CD4-positive, alpha-beta T cell treated with Interleukin-21 for 1 hour (primary cell): Measurements from ENCODE around the gene TEAD1.

Experiments used
- DNase-seq: peaks from one replicate; pipeline ENCODE4 v3.0.0-alpha.2; 2020

Gene TEAD1

GRCh38 chr11:12842933-12843636 is 168.9 kb downstream of the TEAD1 start:
- DNase-seq: no peak

GRCh38 chr11:12845163-12845562 is 170.9 kb downstream of the TEAD1 start:
- DNase-seq: no peak

- DNase-seq: no peak
Observed at GRCh38 chr11:12845739-12846358, 171.6 kb downstream of the TEAD1 start.

GRCh38 chr11:12846786-12847615 is 172.8 kb downstream of the TEAD1 start:
- DNase-seq: no peak

DNA sequence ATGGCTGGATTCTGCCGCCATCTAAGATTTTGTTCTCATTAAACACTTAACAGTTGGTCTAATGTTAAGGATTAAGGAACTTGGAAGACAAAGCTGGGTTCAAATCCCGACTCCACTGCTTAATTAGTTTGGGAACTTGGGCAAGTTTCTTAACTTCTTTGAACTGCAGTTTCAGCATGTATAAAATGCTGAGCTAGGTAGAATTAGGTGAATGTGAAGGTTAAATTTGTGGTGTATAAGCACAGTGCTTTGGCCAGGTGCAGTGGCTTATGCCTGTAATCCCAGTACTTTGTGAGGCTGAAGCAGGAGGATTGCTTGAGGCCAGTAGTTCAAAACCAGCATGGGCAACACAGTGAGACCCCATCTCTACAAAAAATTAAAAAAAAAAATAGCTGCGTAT is 174.2 kb downstream of the TEAD1 start:
- no peak for DNase-seq

GRCh38 chr11:12853325-12853651 is 179.1 kb downstream of the TEAD1 start:
- no peak for DNase-seq

DNA sequence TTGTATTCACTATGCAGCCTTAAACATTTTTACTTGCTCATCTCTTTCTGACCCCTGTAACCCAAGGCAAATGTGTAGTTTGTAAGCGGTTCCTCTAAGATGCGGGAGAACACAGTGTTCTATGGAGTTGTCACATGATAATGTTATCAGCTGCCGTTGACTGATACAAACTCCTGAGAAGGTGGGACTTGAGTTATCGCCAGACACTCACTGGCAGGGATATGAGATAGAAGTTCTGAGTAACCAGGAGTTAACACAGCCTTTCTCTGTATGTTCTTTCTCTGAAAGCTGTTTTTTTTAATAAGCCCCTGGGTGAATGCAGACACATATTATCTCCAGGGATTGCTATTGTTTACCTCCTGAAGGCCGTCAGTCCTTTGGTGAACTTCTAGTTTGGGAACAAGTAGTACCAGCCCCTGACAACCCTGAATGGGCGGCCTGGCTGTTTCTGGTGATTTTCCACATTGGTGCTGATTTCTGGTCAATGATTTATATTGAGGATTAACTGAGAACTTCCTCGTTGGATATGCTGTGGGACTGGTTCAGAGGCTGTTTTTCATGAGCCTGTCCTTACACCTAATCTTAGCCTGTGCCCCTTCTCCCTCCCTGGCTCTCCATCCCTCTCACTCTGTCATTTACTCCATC is 179.6 kb downstream of the TEAD1 start:
- no peak for DNase-seq

DNA sequence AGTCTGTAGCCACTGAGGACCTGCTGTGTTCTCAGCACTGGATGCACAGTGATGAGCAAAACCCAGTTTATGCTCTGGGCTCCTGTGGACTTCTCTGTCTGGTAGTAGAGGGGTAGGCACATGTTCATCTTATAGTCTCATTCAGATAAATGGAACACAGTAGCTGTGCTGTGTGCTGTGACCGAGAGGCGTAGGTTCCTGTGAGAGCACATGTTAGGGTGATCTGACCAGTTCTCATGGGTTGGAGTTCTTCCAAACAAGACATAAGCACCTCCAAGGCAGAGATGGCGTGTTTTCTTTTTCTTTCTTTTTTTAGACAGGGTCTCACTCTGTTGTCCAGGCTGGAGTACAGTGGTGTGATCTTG is 180.1 kb downstream of the TEAD1 start:
- DNase-seq: no peak

DNA sequence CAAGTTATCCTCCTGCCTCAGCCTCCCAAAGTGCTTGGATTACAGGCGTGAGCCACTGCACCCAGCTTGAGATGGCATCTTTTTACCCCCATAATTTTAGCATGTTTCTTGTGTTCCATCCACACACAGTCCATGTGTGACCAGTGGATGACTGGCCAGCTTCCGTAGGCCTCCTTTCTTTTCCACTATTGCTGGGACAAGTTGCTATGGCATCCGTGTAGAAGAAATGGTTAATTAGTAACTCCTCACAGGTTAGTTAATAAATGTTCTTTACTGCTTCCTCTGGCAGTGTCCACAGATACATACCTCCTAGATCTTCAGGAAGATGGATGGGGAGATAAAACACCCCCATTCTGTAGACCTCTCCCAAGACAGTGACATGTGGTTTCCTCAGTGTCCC is 180.6 kb downstream of the TEAD1 start:
- no peak for DNase-seq

DNA sequence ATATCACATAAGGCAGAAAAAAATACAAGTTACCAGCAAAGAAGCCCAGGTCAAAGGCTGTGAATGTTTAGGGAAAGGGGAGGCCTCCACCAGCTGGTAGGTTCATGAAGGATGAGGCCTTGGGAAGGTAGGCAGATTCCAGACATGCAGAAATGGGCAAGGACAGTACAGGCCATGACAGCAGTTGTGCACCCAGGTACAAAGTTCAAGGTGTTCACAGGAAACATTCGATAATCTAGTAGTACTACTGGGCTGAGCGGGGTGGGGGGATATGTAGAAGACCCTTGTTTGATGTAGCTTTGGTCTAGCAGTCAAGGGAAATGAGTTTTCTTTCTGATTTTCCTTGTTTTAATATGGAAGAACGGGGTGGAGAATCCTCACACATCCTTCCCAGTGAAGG is 182.1 kb downstream of the TEAD1 start:
- no peak for DNase-seq

- no peak for DNase-seq
Observed at GRCh38 chr11:12857572-12857971, 183.4 kb downstream of the TEAD1 start.

DNA sequence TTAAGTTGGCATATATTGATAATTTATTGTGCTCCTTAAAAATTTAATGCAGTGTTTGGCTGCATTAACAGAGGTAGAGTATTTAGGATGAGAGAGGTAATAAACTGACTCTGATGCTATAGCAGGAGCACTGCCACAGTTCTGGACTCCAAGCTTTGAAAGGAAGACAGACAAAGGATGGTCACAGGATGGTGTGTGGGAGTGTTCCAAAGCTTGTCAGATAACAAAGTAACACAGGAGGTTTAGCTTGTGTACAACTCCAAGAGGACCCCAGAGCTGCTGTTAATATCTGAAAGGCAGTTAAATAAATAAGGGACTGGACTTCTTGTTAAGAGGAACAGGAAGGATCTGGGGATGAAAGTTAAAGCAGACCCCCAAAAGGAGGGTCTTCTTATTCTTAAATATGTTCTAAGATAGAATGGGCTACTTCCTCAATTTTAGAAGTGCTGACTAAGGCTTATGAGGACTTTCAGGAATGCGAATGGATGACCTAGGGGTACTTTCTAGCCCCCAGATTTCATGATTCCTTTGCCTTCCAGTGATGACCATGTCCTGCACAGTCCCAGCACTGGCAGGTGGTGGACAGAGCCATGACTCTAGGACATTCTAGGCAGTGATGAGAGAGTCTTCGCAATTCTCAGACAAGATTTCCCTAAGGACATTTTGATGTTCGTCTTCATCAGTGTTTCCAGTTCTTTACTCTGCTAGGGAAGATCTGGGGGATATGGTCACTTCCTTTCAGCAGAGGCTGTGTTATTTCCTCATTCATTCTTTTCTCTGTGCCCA is 185.8 kb downstream of the TEAD1 start:
- no peak for DNase-seq

- DNase-seq: no peak
Observed at GRCh38 chr11:12860827-12861226, 186.6 kb downstream of the TEAD1 start.

DNA sequence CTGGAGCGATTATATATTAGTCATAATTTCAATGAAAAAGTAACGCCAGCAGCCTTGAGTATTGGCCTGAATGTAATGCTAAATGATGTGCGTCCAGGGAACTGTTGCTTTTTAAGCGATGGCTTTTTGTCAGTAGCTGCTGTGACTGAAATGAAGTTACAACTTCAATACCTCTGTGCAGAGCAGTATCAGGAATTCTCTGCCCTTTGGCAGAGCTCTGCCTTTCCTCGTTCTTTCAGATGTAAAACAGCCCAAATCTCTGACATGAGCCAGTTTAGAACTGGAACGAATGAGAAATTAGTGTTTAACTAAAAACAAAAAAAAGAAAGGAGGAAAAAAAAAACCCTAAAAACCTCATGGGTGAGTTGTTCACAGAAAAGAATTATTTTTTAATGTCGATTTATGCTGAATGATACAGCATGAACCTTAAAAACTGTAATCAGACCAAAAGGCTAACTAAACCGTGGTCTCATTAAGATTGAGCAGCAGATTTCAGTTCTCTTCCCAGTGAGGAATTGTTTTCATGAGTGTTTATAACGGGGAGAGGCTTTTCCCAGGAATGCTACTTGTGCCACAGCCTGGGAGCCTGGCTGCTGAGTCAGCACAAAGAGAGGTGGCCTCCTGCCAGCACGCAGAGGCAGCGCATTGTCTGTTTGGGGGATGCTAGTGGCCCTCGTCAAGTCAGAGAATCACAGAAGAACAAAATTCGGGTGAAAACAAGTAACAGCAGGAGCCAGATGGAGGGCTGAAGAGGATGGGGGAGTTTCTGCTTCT is 188.7 kb downstream of the TEAD1 start:
- DNase-seq: no peak

- no peak for DNase-seq
Observed at GRCh38 chr11:12863605-12864121, 189.4 kb downstream of the TEAD1 start.

GRCh38 chr11:12864316-12865156 is 190.3 kb downstream of the TEAD1 start:
- DNase-seq: no peak

DNA sequence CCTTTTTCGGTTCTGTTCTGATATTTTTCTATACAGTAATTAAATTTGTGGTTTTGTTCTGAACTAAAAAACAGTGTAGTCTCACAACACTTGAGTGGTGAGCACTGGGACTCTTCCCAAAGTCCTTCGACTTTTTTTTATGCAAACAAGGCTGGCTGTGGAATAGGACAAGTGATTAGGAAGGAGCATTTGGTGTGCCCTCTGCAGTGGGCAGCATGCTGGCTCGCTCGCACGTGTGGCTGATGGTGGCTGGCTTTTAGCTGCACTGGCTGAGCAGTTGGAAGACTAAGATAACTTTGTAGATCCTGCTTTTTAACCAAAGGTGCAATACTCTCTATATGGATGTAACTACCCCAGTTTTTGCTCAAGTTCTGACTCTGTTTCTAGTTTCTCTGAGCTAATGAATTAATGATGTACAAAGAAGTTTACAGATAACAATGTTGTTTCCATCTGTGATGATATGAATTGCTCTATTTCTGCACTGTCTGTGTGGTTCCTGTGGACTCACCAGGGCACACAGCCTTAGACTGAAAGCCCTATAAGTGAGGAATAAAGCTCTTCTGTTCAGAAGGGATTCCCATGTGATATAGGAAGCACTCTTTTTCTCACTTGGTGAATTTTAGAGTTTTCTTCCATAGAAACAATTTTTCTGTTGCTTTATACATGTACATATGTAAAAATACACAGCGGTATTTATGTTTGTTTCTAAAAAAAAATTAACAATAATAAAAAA is 191.8 kb downstream of the TEAD1 start:
- no peak for DNase-seq

DNA sequence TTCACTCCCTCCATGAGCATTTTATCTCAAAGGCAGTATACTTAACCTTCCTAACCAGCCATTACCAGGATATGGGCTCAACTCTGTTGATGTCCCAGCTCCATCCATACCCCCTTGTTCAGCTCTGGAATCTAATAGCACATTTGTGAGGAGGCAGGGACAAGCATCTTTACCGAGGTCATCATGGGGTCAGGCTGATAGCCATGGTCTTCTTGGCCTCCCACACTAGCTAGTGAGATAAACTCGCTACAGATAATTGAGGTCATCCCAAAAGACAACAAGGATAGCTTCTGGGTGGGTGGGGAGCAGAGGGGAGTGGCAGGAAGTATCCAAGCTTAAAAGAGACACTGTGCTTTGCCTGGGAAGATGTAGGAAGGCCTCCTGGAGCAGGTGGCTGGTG is 193.3 kb downstream of the TEAD1 start:
- no peak for DNase-seq

GRCh38 chr11:12868315-12869073 is 194.3 kb downstream of the TEAD1 start:
- DNase-seq: no peak
